Astrocyte (in vitro differentiated cells and primary cell): ENCODE results near the gene FTO. TPM values are rescaled to one million over a fixed set of nuclear protein-coding genes. Genes with fewer than 3 reads are reported as not detected.

Experiments
- DNase-seq: peaks from one replicate; pipeline ENCODE4 v3.0.0-alpha.2; 2010; ENCODE audit warnings: low read depth
- FAIRE-seq: peaks from 2 replicates; lab custom pipeline; 2011; peaks lifted over from hg19 to GRCh38; lab: Jason Lieb, UNC
- H2AFZ ChIP-seq: 2 replicates; pipeline ENCODE4 v1.6.0; 2012; ENCODE audit warnings: low read depth, low read length, inconsistent platforms
- H3K27ac ChIP-seq: 2 replicates; pipeline ENCODE4 v1.5.1; 2011; ENCODE audit warnings: low read depth, low read length, inconsistent platforms
- H3K27me3 ChIP-seq: 2 replicates; pipeline ENCODE4 v1.6.0; 2011; ENCODE audit warnings: low read length, inconsistent platforms; ENCODE audit not compliant: insufficient read depth
- H3K36me3 ChIP-seq: 2 replicates; pipeline ENCODE4 v1.5.1; 2011; ENCODE audit warnings: low read length, inconsistent platforms; ENCODE audit not compliant: insufficient read depth
- H3K4me1 ChIP-seq: 2 replicates; pipeline ENCODE4 v1.5.1; 2011; ENCODE audit warnings: low read length, inconsistent platforms; ENCODE audit not compliant: insufficient read depth
- H3K4me2 ChIP-seq: 2 replicates; pipeline ENCODE4 v1.6.0; 2012; ENCODE audit warnings: low read length, inconsistent platforms
- H3K4me3 ChIP-seq: 2 replicates; pipeline ENCODE4 v1.5.1; 2011; ENCODE audit warnings: low read depth, mild to moderate bottlenecking, low read length, inconsistent platforms; ENCODE audit not compliant: insufficient read depth
- H3K79me2 ChIP-seq: 2 replicates; pipeline ENCODE4 v1.6.0; 2012; ENCODE audit warnings: mild to moderate bottlenecking, low read length, inconsistent platforms; ENCODE audit not compliant: insufficient read depth
- H3K9ac ChIP-seq: 2 replicates; pipeline ENCODE4 v1.6.0; 2012; ENCODE audit warnings: mild to moderate bottlenecking, low read length, inconsistent platforms
- H3K9me3 ChIP-seq: 2 replicates; pipeline ENCODE4 v1.5.1; 2012; ENCODE audit warnings: low read depth, mild to moderate bottlenecking, low read length, inconsistent platforms; ENCODE audit not compliant: insufficient read depth
- H4K20me1 ChIP-seq: 2 replicates; pipeline ENCODE4 v1.6.0; 2012; ENCODE audit warnings: low read length, inconsistent platforms; ENCODE audit not compliant: insufficient read depth
- H3K27ac Mint-ChIP-seq: one replicate; pipeline ENCODE4 v1.8.0; 2021; ENCODE audit warnings: mild to moderate bottlenecking, mixed read lengths; ENCODE audit not compliant: unreplicated experiment
- H3K27me3 Mint-ChIP-seq: one replicate; pipeline ENCODE4 v1.8.0; 2021; ENCODE audit warnings: low read depth, mixed read lengths; ENCODE audit not compliant: unreplicated experiment
- H3K36me3 Mint-ChIP-seq: one replicate; pipeline ENCODE4 v1.8.0; 2021; ENCODE audit warnings: low read depth, mixed read lengths; ENCODE audit not compliant: unreplicated experiment
- H3K4me1 Mint-ChIP-seq: one replicate; pipeline ENCODE4 v1.8.0; 2021; ENCODE audit warnings: low read depth, mixed read lengths; ENCODE audit not compliant: unreplicated experiment
- H3K4me3 Mint-ChIP-seq: one replicate; pipeline ENCODE4 v1.8.0; 2021; ENCODE audit warnings: mild to moderate bottlenecking, moderate library complexity, mixed read lengths; ENCODE audit not compliant: unreplicated experiment
- H3K9me3 Mint-ChIP-seq: one replicate; pipeline ENCODE4 v1.8.0; 2021; ENCODE audit warnings: mild to moderate bottlenecking, mixed read lengths; ENCODE audit not compliant: unreplicated experiment
- CTCF ChIP-seq: IDR thresholded peaks from 2 replicates; pipeline ENCODE4 v1.5.1; 2011; ENCODE audit warnings: low read depth, mild to moderate bottlenecking, inconsistent platforms, low read length, moderate library complexity; ENCODE audit not compliant: insufficient read depth
- EZH2 ChIP-seq: IDR thresholded peaks from 2 replicates; pipeline ENCODE4 v1.6.1; 2012; ENCODE audit warnings: mild to moderate bottlenecking, low read length, inconsistent platforms; ENCODE audit not compliant: insufficient read depth
- total RNA-seq: library from RNA; stranded (reverse); gene quantifications from 2 replicates; pipeline ENCODE4 v1.2.1, GENCODE V29; 2021

FTO gene
- total RNA-seq, 1 donor from 2014 or later: 73.1 TPM

GRCh38 chr16:54068212-54068611 is 364.3 kb downstream of the FTO start:
- Mint-ChIP-seq H3K9me3 (peaks cover 2% of the 10 kb centered on the region), H3K4me3 (no peak overlapping the region), H3K27me3 (no peaks in the 10 kb centered on the region), H3K36me3 (peaks cover 3% of the 10 kb centered on the region), H3K27ac (no peak overlapping the region), H3K4me1 (peaks cover 11% of the 10 kb centered on the region)
- FAIRE-seq: no peak
- peaks cover 5% of the 10 kb centered on the region for H4K20me1 ChIP-seq
- H3K4me3 ChIP-seq: no peak overlapping the region
- no peaks in the 10 kb centered on the region for H3K9me3 ChIP-seq
- no peak for DNase-seq
- no peak overlapping the region for H3K4me2 ChIP-seq
- no peak for TF ChIP-seq EZH2
- H3K27me3 ChIP-seq: no peaks in the 10 kb centered on the region
- no peak overlapping the region for H3K27ac ChIP-seq
- no peaks in the 10 kb centered on the region for H3K4me1 ChIP-seq
- no peak overlapping the region for H2AFZ ChIP-seq
- H3K79me2 ChIP-seq: no peaks in the 10 kb centered on the region
- no peaks in the 10 kb centered on the region for H3K36me3 ChIP-seq
- H3K9ac ChIP-seq: no peak overlapping the region

- H3K4me3 ChIP-seq: no peak overlapping the region
- no peak for TF ChIP-seq CTCF
These were observed 365.8 kb downstream of the FTO start for GRCh38 chr16:54069601-54070239.

GRCh38 chr16:54070789-54071343 is 366.9 kb downstream of the FTO start:
- peaks cover 5% of the 10 kb centered on the region for H4K20me1 ChIP-seq
- no peaks in the 10 kb centered on the region for H3K9me3 ChIP-seq
- Mint-ChIP-seq H3K27ac (no peak overlapping the region), H3K4me3 (no peak overlapping the region), H3K27me3 (no peaks in the 10 kb centered on the region), H3K9me3 (peaks cover 2% of the 10 kb centered on the region), H3K4me1 (peaks cover 11% of the 10 kb centered on the region), H3K36me3 (peaks cover 3% of the 10 kb centered on the region)
- no peak overlapping the region for H3K9ac ChIP-seq
- DNase-seq: no peak
- H3K27me3 ChIP-seq: no peaks in the 10 kb centered on the region
- no peak overlapping the region for H2AFZ ChIP-seq
- H3K4me3 ChIP-seq: no peak overlapping the region
- no peak for FAIRE-seq
- TF ChIP-seq CTCF (no peak), EZH2 (no peak)
- no peak overlapping the region for H3K4me2 ChIP-seq
- H3K27ac ChIP-seq: no peak overlapping the region
- H3K36me3 ChIP-seq: no peaks in the 10 kb centered on the region
- no peaks in the 10 kb centered on the region for H3K4me1 ChIP-seq
- no peaks in the 10 kb centered on the region for H3K79me2 ChIP-seq

More at GRCh38 chr16:54069601-54070239, 365.8 kb downstream of the FTO start:
- Mint-ChIP-seq H3K36me3 (peaks cover 3% of the 10 kb centered on the region), H3K9me3 (peaks cover 2% of the 10 kb centered on the region), H3K4me1 (peaks cover 11% of the 10 kb centered on the region), H3K27ac (no peak overlapping the region), H3K4me3 (no peak overlapping the region), H3K27me3 (no peaks in the 10 kb centered on the region)
- H3K9ac ChIP-seq: no peak overlapping the region
- no peak for DNase-seq
- no peak for FAIRE-seq
- peaks cover 5% of the 10 kb centered on the region for H4K20me1 ChIP-seq
- H3K27ac ChIP-seq: no peak overlapping the region
- H3K9me3 ChIP-seq: no peaks in the 10 kb centered on the region
- no peaks in the 10 kb centered on the region for H3K79me2 ChIP-seq
- H3K27me3 ChIP-seq: no peaks in the 10 kb centered on the region
- H3K4me1 ChIP-seq: no peaks in the 10 kb centered on the region
- H3K36me3 ChIP-seq: no peaks in the 10 kb centered on the region
- H3K4me2 ChIP-seq: no peak overlapping the region
- no peak overlapping the region for H2AFZ ChIP-seq
